Upper lobe of left lung (tissue), 6 donors: ENCODE measurements around the gene TRAF1. TPM values are rescaled to one million over a fixed set of nuclear protein-coding genes. Genes with fewer than 3 reads are reported as not detected.

Experiments used
- ATAC-seq, 2 donors: fragments of 200-7000 bp; cut with Tn5 transposase; one replicate each; pipeline ENCODE4 v1.9.1; 2022; ENCODE audit warnings: mild to moderate bottlenecking in 2 of 2, moderate library complexity in 2 of 2; ENCODE audit not compliant: low FRiP score in 2 of 2
- DNase-seq, 2 donors: peaks; one replicate each; pipeline ENCODE4 v3.0.0-alpha.2; 2019 to 2020
- H3K27ac ChIP-seq, 4 donors: fragments of 200-600 bp; sonication (generic); one replicate each; pipeline ENCODE4 v1.5.1; 2016 to 2019
- H3K27me3 ChIP-seq, 4 donors: fragments of 200-600 bp; sonication (generic); one replicate each; pipeline ENCODE4 v1.5.1; 2017 to 2019
- H3K36me3 ChIP-seq, 4 donors: fragments of 200-600 bp; sonication (generic); one replicate each; pipeline ENCODE4 v1.5.1; 2016 to 2019
- H3K4me1 ChIP-seq, 4 donors: fragments of 200-600 bp; sonication (generic); one replicate each; pipeline ENCODE4 v1.5.1; 2018 to 2019
- H3K4me3 ChIP-seq, 4 donors: fragments of 200-600 bp; sonication (generic); one replicate each; pipeline ENCODE4 v1.5.1; 2017 to 2019; ENCODE audit warnings: mild to moderate bottlenecking in 2 of 4, moderate library complexity in 1 of 4
- H3K9me3 ChIP-seq, 4 donors: fragments of 200-600 bp; sonication (generic); one replicate each; pipeline ENCODE4 v1.5.1; 2018 to 2019
- EP300 ChIP-seq, 4 donors: sonication (generic); formaldehyde crosslinking; IDR thresholded peaks; one replicate each; pipeline ENCODE4 v1.5.1; 2017; ENCODE audit warnings: antibody characterized with exemption in 4 of 4, control low read depth in 2 of 4
- POLR2A ChIP-seq, 4 donors: fragments of 450-650 bp; IDR thresholded peaks; one replicate each; pipeline ENCODE4 v1.5.1; 2016 to 2017; ENCODE audit warnings: antibody characterized with exemption in 4 of 4, mild to moderate bottlenecking in 2 of 4
- POLR2AphosphoS5 ChIP-seq, 2 donors: sonication (generic); formaldehyde crosslinking; IDR thresholded peaks; one replicate each; pipeline ENCODE4 v1.5.1; 2017; ENCODE audit warnings: antibody characterized with exemption in 2 of 2
- WGBS, 2 donors: methylation state at CpG; one replicate each; pipeline ENCODE4 v1.1.5; 2017 to 2018; 5-methylcytosine and 5-hydroxymethylcytosine counted together
- total RNA-seq, 6 donors: library from RNA; depleted of rRNA in 4 of 6; stranded (reverse); fragments of >200 nt in 4 of 6; gene quantifications; one replicate each; pipeline versions ENCODE4 v1.1.0 to v1.2.1, GENCODE V29; 2016 to 2021
- TF ChIP-seq, protein P1 (sequence below), 6 experiments: fragments of 450-650 bp in 4 of 6; fragments of 200-600 bp in 2 of 6; sonication (generic) in 2 of 6; IDR thresholded peaks; one replicate each; pipeline ENCODE4 v1.5.1; 2016 to 2019; ENCODE audit warnings: antibody characterized with exemption in 6 of 6
- donor health status: DM: no; HTN: no; CAD: no; lungs with moderate emphysema.
- donor health status: DM: no; HTN: yes; CAD: no; lungs with severe emphysema.

TRAF1 gene
- total RNA-seq, 6 donors from 2014 or later = 2.9 to 29.3 (median 6.6) TPM

DNA sequence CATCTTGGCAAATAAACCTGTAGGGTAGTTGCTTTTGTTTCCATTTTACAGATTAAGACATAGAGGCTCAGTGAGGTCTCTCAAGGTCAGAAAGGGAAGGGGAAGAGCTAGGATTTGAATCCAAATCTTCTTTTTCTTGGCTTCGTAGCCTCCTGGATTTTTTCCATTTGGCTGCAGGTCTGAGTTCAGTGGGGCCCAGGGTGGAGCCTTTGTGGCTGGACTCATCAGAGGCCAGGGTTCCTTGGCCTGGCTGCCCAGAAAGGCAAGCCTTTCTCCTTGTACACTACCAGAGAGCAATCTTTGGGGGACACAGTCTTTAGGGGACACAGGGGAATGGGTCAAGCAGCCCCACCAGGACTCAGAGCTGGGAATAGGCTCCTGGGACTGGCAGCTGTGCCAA is 10.5 kb upstream of the TRAF1 start:
- ATAC-seq = peak in 1 of 2 donors; percentile 45
- WGBS, 2 donors = 55 to 73% methylated on average over 1 of the region's 1 CpG

DNA sequence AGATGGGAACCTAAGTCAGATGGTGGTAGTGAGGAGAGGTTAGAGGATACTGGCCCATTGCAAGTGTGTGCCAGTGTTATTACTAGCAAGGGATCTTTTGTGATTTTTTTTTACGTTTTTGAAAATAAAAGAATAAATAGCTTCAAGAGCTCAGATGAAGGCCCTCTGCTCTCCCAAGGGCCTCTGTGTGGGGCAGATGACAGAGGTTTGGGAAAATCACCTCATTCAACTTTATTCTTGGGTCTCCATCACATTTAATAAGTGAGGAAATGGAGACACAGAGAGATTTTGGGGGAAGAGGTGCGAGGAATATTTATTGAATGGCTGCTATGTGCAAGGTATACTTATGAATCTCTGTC is 10.1 kb upstream of the TRAF1 start:
- Histone ChIP-seq H3K27ac (peak overlapping the region; percentile 6 to 82 (median 54)), H3K4me3 (no peak overlapping the region), H3K9me3 (no peaks in the 10 kb centered on the region), H3K4me1 (peaks cover 58 to 64% (median 59%) of the 10 kb centered on the region in 4 donors), H3K36me3 (no peaks in the 10 kb centered on the region), H3K27me3 (no peaks in the 10 kb centered on the region)
- WGBS, 2 donors = 47 to 63% methylated on average over 2 of the region's 2 CpGs
- TF ChIP-seq POLR2AphosphoS5 (IDR thresholded peaks at IDR 0.05) (no peak), POLR2A (IDR thresholded peaks at IDR 0.05) (no peak)
- TF ChIP-seq, protein P1, sequence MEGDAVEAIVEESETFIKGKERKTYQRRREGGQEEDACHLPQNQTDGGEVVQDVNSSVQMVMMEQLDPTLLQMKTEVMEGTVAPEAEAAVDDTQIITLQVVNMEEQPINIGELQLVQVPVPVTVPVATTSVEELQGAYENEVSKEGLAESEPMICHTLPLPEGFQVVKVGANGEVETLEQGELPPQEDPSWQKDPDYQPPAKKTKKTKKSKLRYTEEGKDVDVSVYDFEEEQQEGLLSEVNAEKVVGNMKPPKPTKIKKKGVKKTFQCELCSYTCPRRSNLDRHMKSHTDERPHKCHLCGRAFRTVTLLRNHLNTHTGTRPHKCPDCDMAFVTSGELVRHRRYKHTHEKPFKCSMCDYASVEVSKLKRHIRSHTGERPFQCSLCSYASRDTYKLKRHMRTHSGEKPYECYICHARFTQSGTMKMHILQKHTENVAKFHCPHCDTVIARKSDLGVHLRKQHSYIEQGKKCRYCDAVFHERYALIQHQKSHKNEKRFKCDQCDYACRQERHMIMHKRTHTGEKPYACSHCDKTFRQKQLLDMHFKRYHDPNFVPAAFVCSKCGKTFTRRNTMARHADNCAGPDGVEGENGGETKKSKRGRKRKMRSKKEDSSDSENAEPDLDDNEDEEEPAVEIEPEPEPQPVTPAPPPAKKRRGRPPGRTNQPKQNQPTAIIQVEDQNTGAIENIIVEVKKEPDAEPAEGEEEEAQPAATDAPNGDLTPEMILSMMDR (IDR thresholded peaks at IDR 0.05) = peak in 1 of 6 experiments; percentile 15
- ATAC-seq (no peak), DNase-seq (no peak)

More for the DNA sequence above, 10.5 kb upstream of the TRAF1 start:
- TF ChIP-seq, protein P1 (IDR thresholded peaks at IDR 0.05) = no peak
- TF ChIP-seq EP300 (IDR thresholded peaks at IDR 0.05) (no peak), POLR2AphosphoS5 (IDR thresholded peaks at IDR 0.05) (no peak), POLR2A (IDR thresholded peaks at IDR 0.05) (no peak)
- Histone ChIP-seq H3K27ac (peak overlapping the region; percentile 6 to 82 (median 54)), H3K27me3 (no peaks in the 10 kb centered on the region), H3K4me3 (no peak overlapping the region), H3K36me3 (no peaks in the 10 kb centered on the region), H3K4me1 (peaks cover 57 to 64% (median 59%) of the 10 kb centered on the region in 4 donors), H3K9me3 (no peaks in the 10 kb centered on the region)
- no peak for DNase-seq

DNA sequence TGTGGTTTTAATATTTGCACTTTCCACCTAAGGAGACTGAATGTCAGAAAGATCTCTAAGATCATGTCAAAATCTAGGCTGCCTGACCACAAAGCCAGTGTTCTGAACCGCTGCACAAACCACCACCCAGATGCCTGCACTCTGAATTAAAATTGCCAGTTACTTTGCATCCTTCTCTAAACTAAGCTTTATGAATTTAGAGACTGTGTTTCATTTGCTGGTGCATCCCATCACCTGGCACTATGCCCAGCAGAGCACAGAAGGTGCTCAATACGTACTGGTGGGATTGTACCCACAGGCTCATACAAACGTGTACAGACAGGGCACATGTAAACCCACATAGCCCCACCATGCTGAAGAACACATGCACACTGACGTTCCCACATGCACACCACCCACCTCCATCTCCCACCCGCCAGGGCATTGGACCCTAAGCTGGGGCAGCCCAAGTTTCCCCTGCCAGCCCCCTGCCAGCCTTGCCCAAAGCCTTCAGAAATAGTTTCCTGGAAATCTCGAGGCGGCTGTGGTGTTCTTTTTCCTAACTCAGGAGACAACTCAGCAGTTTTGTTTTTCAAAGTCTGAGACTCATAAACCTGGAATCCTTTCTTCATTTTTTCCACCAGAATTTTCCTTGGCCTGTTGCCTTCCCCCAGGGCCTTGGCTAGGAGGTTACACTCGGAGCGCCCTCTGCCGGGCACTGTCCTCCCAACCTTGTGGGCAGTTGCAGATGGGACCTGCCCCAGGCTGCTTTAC is 9.6 kb upstream of the TRAF1 start:
- H3K36me3 ChIP-seq = no peaks in the 10 kb centered on the region
- WGBS, 2 donors = 17 to 22% methylated on average over 10 of the region's 10 CpGs
- ATAC-seq = peak; percentile 92 to 93
- no peaks in the 10 kb centered on the region for H3K9me3 ChIP-seq
- H3K27ac ChIP-seq = peak overlapping the region; percentile 65 to 82 (median 77)
- peaks cover 58 to 64% (median 59%) of the 10 kb centered on the region in 4 donors for H3K4me1 ChIP-seq
- DNase-seq = peak; percentile 86 to 94
- no peak overlapping the region for H3K4me3 ChIP-seq
- no peaks in the 10 kb centered on the region for H3K27me3 ChIP-seq
- TF ChIP-seq POLR2AphosphoS5 (IDR thresholded peaks at IDR 0.05) (peak in 1 of 2 donors; percentile 40), POLR2A (IDR thresholded peaks at IDR 0.05) (no peak)
- TF ChIP-seq, protein P1 (IDR thresholded peaks at IDR 0.05) = peak; percentile 78 to 90 (median 84)

DNA sequence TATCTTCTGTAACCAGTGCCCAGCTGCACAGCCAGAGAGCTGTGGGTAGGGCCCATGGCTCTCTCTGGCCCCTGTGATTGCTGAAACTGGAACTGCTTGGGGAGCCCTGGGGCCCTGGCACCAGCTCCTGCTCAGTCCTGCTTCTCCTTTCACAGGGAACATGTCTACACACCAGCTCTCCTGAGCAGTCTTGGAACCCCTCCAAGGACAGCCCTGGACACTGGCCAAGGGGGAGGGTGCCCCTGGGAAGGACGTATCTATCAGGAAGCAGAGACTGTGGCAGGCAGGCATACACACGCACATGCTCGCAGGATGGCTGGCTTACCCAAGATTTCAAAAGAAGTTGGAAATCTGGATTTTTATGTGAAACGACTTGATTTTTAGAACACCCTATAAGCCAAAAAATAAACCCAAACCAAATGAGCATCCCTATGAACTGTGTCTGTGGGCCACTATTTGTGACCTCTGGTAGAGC is 8.8 kb upstream of the TRAF1 start:
- DNase-seq = peak in 1 of 2 donors; percentile 96
- H3K27me3 ChIP-seq = no peaks in the 10 kb centered on the region

More for the DNA sequence above, 8.8 kb upstream of the TRAF1 start:
- H3K9me3 ChIP-seq = no peaks in the 10 kb centered on the region
- H3K4me3 ChIP-seq = no peak overlapping the region
- peak; percentile 81 to 91 for ATAC-seq
- H3K4me1 ChIP-seq = peaks cover 61 to 64% (median 63%) of the 10 kb centered on the region in 4 donors
- 3 to 4% methylated on average over 4 of the region's 4 CpGs for WGBS, 2 donors
- TF ChIP-seq POLR2AphosphoS5 (IDR thresholded peaks at IDR 0.05) (peak; percentile 60 to 84), POLR2A (IDR thresholded peaks at IDR 0.05) (peak in 1 of 4 donors; percentile 66), EP300 (IDR thresholded peaks at IDR 0.05) (peak in 2 of 4 donors; percentile 57 to 77)
- TF ChIP-seq, protein P1 (IDR thresholded peaks at IDR 0.05) = no peak
- no peaks in the 10 kb centered on the region for H3K36me3 ChIP-seq
- H3K27ac ChIP-seq = peak overlapping the region; percentile 65 to 82 (median 77)
